Loucy (cell line): ENCODE results near the gene PDCL3.

Experiments
- H2AFZ ChIP-seq: fragments of 200-600 bp; sonication (generic); 2 replicates; pipeline ENCODE4 v1.6.0; 2016; ENCODE audit warnings: antibody characterized with exemption, mild to moderate bottlenecking, low read length, moderate library complexity
- H3F3A ChIP-seq: fragments of 200-600 bp; 2 replicates; pipeline ENCODE4 v1.6.0; 2016; ENCODE audit warnings: antibody characterized with exemption, low read depth, mild to moderate bottlenecking
- H3K27me3 ChIP-seq: fragments of 200-600 bp; sonication (generic); 2 replicates; pipeline ENCODE4 v1.6.1; 2014; ENCODE audit warnings: low read length, mild to moderate bottlenecking; ENCODE audit not compliant: insufficient read depth, poor library complexity, severe bottlenecking
- H3K36me3 ChIP-seq: fragments of 200-600 bp; sonication (generic); 2 replicates; pipeline ENCODE4 v1.6.1; 2016; ENCODE audit warnings: low read length; ENCODE audit not compliant: insufficient read depth
- H3K4me1 ChIP-seq: fragments of 200-600 bp; sonication (generic); 2 replicates; pipeline ENCODE4 v1.5.1; 2014; ENCODE audit warnings: low read length, mild to moderate bottlenecking; ENCODE audit not compliant: insufficient read depth, poor library complexity, severe bottlenecking
- H3K4me2 ChIP-seq: fragments of 200-600 bp; sonication (generic); 2 replicates; pipeline ENCODE4 v1.6.0; 2014; ENCODE audit warnings: antibody characterized with exemption, low read length, low read depth, mild to moderate bottlenecking; ENCODE audit not compliant: poor library complexity, severe bottlenecking
- H3K4me3 ChIP-seq: fragments of 200-600 bp; sonication (generic); 2 replicates; pipeline ENCODE4 v1.5.1; 2014; ENCODE audit warnings: low read length, mild to moderate bottlenecking, mixed read lengths; ENCODE audit not compliant: poor library complexity, severe bottlenecking
- H3K79me2 ChIP-seq: fragments of 200-600 bp; sonication (generic); 2 replicates; pipeline ENCODE4 v1.6.1; 2014; ENCODE audit warnings: low read length; ENCODE audit not compliant: insufficient read depth
- H3K9ac ChIP-seq: fragments of 200-600 bp; sonication (generic); 2 replicates; pipeline ENCODE4 v1.6.0; 2014; ENCODE audit warnings: mild to moderate bottlenecking, low read depth, low read length, moderate library complexity; ENCODE audit not compliant: poor library complexity, severe bottlenecking
- H3K9me2 ChIP-seq: fragments of 200-600 bp; sonication (generic); replicated peaks from 2 replicates; pipeline ENCODE4 v1.6.1; 2016; ENCODE audit warnings: low read depth, low read length, mixed read lengths
- H3K9me3 ChIP-seq: fragments of 200-600 bp; sonication (generic); 2 replicates; pipeline ENCODE4 v1.6.1; 2014; ENCODE audit warnings: mild to moderate bottlenecking, antibody characterized with exemption, low read length, low read depth; ENCODE audit not compliant: insufficient read depth
- H4K20me1 ChIP-seq: fragments of 200-600 bp; sonication (generic); 2 replicates; pipeline ENCODE4 v1.6.0; 2014; ENCODE audit warnings: antibody characterized with exemption, low read length, mild to moderate bottlenecking; ENCODE audit not compliant: insufficient read depth, poor library complexity, severe bottlenecking
- CTCF ChIP-seq: fragments of 200-600 bp; sonication (generic); conservative IDR thresholded peaks from 2 replicates; pipeline ENCODE4 v1.5.1; 2014; ENCODE audit warnings: mild to moderate bottlenecking, antibody characterized with exemption, low read length
- EZH2phosphoT487 ChIP-seq: fragments of 200-600 bp; IDR thresholded peaks from 2 replicates; pipeline ENCODE4 v1.6.1; 2018; ENCODE audit warnings: antibody characterized with exemption, mild to moderate bottlenecking, moderate library complexity, borderline replicate concordance

Gene PDCL3

GRCh38 chr2:100606332-100606725 lies 43.5 kb downstream of the PDCL3 start:
- no peaks in the 10 kb centered on the region for H3K4me1 ChIP-seq
- no peaks in the 10 kb centered on the region for H3K9me3 ChIP-seq
- H3K36me3 ChIP-seq, result no peaks in the 10 kb centered on the region
- H3F3A ChIP-seq, result no peaks in the 10 kb centered on the region
- H4K20me1 ChIP-seq, result no peaks in the 10 kb centered on the region
- H3K4me3 ChIP-seq, result no peak overlapping the region
- H3K27me3 ChIP-seq, result no peaks in the 10 kb centered on the region
- H3K9ac ChIP-seq, result no peak overlapping the region
- H3K9me2 ChIP-seq, result no peaks in the 10 kb centered on the region
- no peak overlapping the region for H3K4me2 ChIP-seq
- H2AFZ ChIP-seq, result peak overlapping the region; percentile 3; the same call in 1 of the 2 replicates
- TF ChIP-seq EZH2phosphoT487 (no peak), CTCF (no peak)
- H3K79me2 ChIP-seq, result no peaks in the 10 kb centered on the region

GRCh38 chr2:100606726-100607343 lies 44.0 kb downstream of the PDCL3 start:
- peak overlapping the region; percentile 4; the same call in 1 of the 2 replicates for H2AFZ ChIP-seq

GRCh38 chr2:100610381-100610831 lies 47.6 kb downstream of the PDCL3 start:
- Histone ChIP-seq H3K9ac (no peak overlapping the region), H3F3A (no peaks in the 10 kb centered on the region), H3K4me3 (no peak overlapping the region), H3K9me3 (no peaks in the 10 kb centered on the region), H3K79me2 (no peaks in the 10 kb centered on the region), H3K36me3 (no peaks in the 10 kb centered on the region), H3K4me1 (no peaks in the 10 kb centered on the region), H4K20me1 (no peaks in the 10 kb centered on the region), H3K27me3 (no peaks in the 10 kb centered on the region), H2AFZ (no peak overlapping the region), H3K4me2 (no peak overlapping the region), H3K9me2 (no peaks in the 10 kb centered on the region)
- TF ChIP-seq EZH2phosphoT487 (no peak), CTCF (peak; percentile 85)

More at GRCh38 chr2:100606726-100607343, 44.0 kb downstream of the PDCL3 start:
- no peak overlapping the region for H3K4me2 ChIP-seq
- H3K9me2 ChIP-seq, result no peaks in the 10 kb centered on the region
- no peaks in the 10 kb centered on the region for H3F3A ChIP-seq
- H3K4me3 ChIP-seq, result no peak overlapping the region
- H4K20me1 ChIP-seq, result no peaks in the 10 kb centered on the region
- H3K9ac ChIP-seq, result no peak overlapping the region
- no peaks in the 10 kb centered on the region for H3K4me1 ChIP-seq
- H3K36me3 ChIP-seq, result no peaks in the 10 kb centered on the region
- no peaks in the 10 kb centered on the region for H3K9me3 ChIP-seq
- H3K79me2 ChIP-seq, result no peaks in the 10 kb centered on the region
- TF ChIP-seq EZH2phosphoT487, result no peak
- TF ChIP-seq CTCF, result peak; percentile 92
- no peaks in the 10 kb centered on the region for H3K27me3 ChIP-seq
